OCI-LY7 (cell line): ENCODE results near the gene PGBD2.

Experiments used
- EZH2phosphoT487 ChIP-seq: fragments of 200-600 bp; sonication (generic); IDR thresholded peaks from 2 replicates; pipeline ENCODE4 v1.6.1; 2018; ENCODE audit warnings: low read depth, borderline replicate concordance, mild to moderate bottlenecking, mixed run types, antibody characterized with exemption, low read length, moderate library complexity, mixed read lengths
- TF ChIP-seq, protein P1 (sequence below): fragments of 200-600 bp; sonication (generic); conservative IDR thresholded peaks from 2 replicates; pipeline ENCODE4 v1.5.1; 2014; ENCODE audit warnings: mild to moderate bottlenecking, antibody characterized with exemption, low read length, moderate library complexity, mixed read lengths

DNA sequence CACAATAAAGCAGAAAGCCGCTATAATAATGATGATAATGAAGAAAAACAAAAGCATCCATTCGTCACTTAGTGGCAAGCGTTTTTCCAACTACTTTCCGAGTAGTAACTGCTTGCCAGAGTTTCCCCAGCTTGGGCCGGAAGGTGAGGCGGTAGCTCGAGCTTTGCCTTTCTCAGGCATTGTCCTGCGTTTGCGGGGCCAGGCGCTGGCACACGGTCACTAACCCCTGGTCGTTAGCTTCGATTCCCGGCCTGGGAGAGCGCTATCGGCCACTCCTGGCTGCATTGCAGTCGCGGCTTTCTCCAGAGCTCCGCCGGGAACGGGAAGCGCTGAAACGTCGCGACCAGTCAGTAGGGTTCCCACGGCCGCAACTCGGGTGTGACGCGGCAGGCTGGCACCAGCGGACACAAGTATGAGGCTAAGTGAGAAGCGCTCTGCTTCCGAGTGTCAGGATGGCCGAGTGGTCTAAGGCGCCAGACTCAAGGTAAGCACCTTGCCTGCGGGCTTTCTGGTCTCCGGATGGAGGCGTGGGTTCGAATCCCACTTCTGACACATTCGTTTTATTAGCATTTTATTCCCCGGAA lies 32.5 kb upstream of the PGBD2 start:
- TF ChIP-seq, protein P1, sequence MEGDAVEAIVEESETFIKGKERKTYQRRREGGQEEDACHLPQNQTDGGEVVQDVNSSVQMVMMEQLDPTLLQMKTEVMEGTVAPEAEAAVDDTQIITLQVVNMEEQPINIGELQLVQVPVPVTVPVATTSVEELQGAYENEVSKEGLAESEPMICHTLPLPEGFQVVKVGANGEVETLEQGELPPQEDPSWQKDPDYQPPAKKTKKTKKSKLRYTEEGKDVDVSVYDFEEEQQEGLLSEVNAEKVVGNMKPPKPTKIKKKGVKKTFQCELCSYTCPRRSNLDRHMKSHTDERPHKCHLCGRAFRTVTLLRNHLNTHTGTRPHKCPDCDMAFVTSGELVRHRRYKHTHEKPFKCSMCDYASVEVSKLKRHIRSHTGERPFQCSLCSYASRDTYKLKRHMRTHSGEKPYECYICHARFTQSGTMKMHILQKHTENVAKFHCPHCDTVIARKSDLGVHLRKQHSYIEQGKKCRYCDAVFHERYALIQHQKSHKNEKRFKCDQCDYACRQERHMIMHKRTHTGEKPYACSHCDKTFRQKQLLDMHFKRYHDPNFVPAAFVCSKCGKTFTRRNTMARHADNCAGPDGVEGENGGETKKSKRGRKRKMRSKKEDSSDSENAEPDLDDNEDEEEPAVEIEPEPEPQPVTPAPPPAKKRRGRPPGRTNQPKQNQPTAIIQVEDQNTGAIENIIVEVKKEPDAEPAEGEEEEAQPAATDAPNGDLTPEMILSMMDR = no peak
- no peak for TF ChIP-seq EZH2phosphoT487
